A549 treated with GW870086 at 1 μM for 4 hours (cell line): ENCODE measurements around the gene PARM1. TPM values are rescaled to one million over a fixed set of nuclear protein-coding genes. Genes with fewer than 3 reads are reported as not detected.

Experiments used
- total RNA-seq: library from RNA; stranded (reverse); fragments of 200-300 nt; extraction: Qiagen RNA extraction; gene quantifications from 5 replicates; pipeline ENCODE4 v1.2.3, GENCODE V29; 2022; ENCODE audit warnings: low read depth

Gene PARM1
- total RNA-seq, result 0.40 to 0.69 TPM (median 0.63 TPM) in 5 replicates

GRCh38 chr4:74932832-74933561, at the start of gene PARM1:
PARM1 (plus strand) TSS chr4:74933116; CDS start chr4:74933328, 212 bp downstream.

Other genes starting within 250 kb of the PARM1 start
- gene BTC, start 138.6 kb upstream of the PARM1 start, total RNA-seq, result 0.69 to 1.2 TPM (median 1.2 TPM) in 5 replicates